IMR-90 (cell line): ENCODE data around the gene TIMM29. TPM values are rescaled to one million over a fixed set of nuclear protein-coding genes. Genes with fewer than 3 reads are reported as not detected.

Experiments
- ATAC-seq: fragments of 200-7000 bp; cut with Tn5 transposase; 2 replicates; pipeline ENCODE4 v1.9.1; 2020; ENCODE audit warnings: low read depth, mild to moderate bottlenecking, moderate library complexity
- BruUV-seq: library from RNA; stranded (reverse); fragments of 400-500 nt; replicated peaks from 2 replicates; lab custom pipeline; 2021; lab: Mats Ljungman, UMichigan
- CTCF ChIA-PET: fragments of 300-600 bp; formaldehyde crosslinking; extraction: SDS; loops from one replicate; lab custom pipeline; 2021; ENCODE audit warnings: antibody characterized with exemption; lab: Yijun Ruan, JAX
- POLR2A ChIA-PET: fragments of 300-600 bp; sonication (Branson Sonifier 250); formaldehyde crosslinking; loops from one replicate; lab custom pipeline; 2022; ENCODE audit warnings: antibody characterized with exemption; ENCODE audit not compliant: unreplicated experiment; lab: Charles Lee
- DNase-seq: peaks from one replicate; pipeline ENCODE4 v3.0.0; 2013
- H2AFZ ChIP-seq: replicated peaks from 2 replicates; pipeline ENCODE3; 2013; ENCODE audit warnings: low read length, mild to moderate bottlenecking; ENCODE audit not compliant: poor library complexity
- H2AK5ac ChIP-seq: 2 replicates; pipeline ENCODE4 v1.6.1; 2013; ENCODE audit warnings: low read depth, low read length, inconsistent platforms
- H2AK9ac ChIP-seq: replicated peaks from 2 replicates; pipeline ENCODE3; 2013; ENCODE audit warnings: mild to moderate bottlenecking, low read depth, low read length, moderate library complexity; ENCODE audit not compliant: poor library complexity
- H2BK120ac ChIP-seq: 2 replicates; pipeline ENCODE4 v1.6.1; 2013; ENCODE audit warnings: low read depth, low read length, inconsistent platforms
- H2BK15ac ChIP-seq: 3 replicates; pipeline ENCODE4 v1.6.1; 2013; ENCODE audit warnings: low read depth, low read length, inconsistent platforms
- H2BK20ac ChIP-seq: 2 replicates; pipeline ENCODE4 v1.6.1; 2013; ENCODE audit warnings: low read depth, mild to moderate bottlenecking, inconsistent platforms, low read length, moderate library complexity
- H2BK5ac ChIP-seq: 2 replicates; pipeline ENCODE4 v1.6.1; 2013; ENCODE audit warnings: mild to moderate bottlenecking, low read depth, low read length, inconsistent platforms; ENCODE audit not compliant: poor library complexity, severe bottlenecking
- H3K14ac ChIP-seq: replicated peaks from 2 replicates; pipeline ENCODE4 v1.6.1; 2013; ENCODE audit warnings: low read depth, low read length, inconsistent platforms
- H3K18ac ChIP-seq: 2 replicates; pipeline ENCODE4 v1.6.1; 2013; ENCODE audit warnings: low read depth, low read length, control low read depth
- H3K23ac ChIP-seq: 2 replicates; pipeline ENCODE4 v1.6.1; 2013; ENCODE audit warnings: low read depth, low read length, inconsistent platforms
- H3K27ac ChIP-seq: 2 replicates; pipeline ENCODE4 v1.5.1; 2013; ENCODE audit warnings: mild to moderate bottlenecking, control low read depth, low read length; ENCODE audit not compliant: insufficient read depth
- H3K27me3 ChIP-seq: 2 replicates; pipeline ENCODE4 v1.6.1; 2013; ENCODE audit warnings: low read length; ENCODE audit not compliant: control insufficient read depth, insufficient read depth
- H3K36me3 ChIP-seq: 2 replicates; pipeline ENCODE4 v1.6.1; 2013; ENCODE audit warnings: low read length, mixed read lengths; ENCODE audit not compliant: control insufficient read depth, insufficient read depth
- H3K4ac ChIP-seq: 2 replicates; pipeline ENCODE4 v1.6.1; 2013; ENCODE audit warnings: low read depth, low read length, inconsistent platforms
- H3K4me1 ChIP-seq: 2 replicates; pipeline ENCODE4 v1.6.1; 2013; ENCODE audit warnings: low read length, mixed read lengths; ENCODE audit not compliant: control insufficient read depth, insufficient read depth
- H3K4me2 ChIP-seq: 2 replicates; pipeline ENCODE4 v1.6.1; 2013; ENCODE audit warnings: low read depth, mild to moderate bottlenecking, control low read depth, low read length, moderate library complexity
- H3K4me3 ChIP-seq: 2 replicates; pipeline ENCODE4 v1.5.1; 2013; ENCODE audit warnings: low read depth, mild to moderate bottlenecking, control low read depth, low read length, moderate library complexity; ENCODE audit not compliant: insufficient read depth
- H3K56ac ChIP-seq: 2 replicates; pipeline ENCODE4 v1.6.1; 2013; ENCODE audit warnings: low read length, inconsistent platforms; ENCODE audit not compliant: insufficient read depth; ENCODE audit errors: extremely low read depth
- H3K79me1 ChIP-seq, 2 experiments: 2 replicates each; pipeline ENCODE4 v1.6.1; 2013; ENCODE audit warnings: low read length in 2 of 2, inconsistent platforms in 1 of 2, low read depth in 1 of 2
- H3K9ac ChIP-seq: 2 replicates; pipeline ENCODE4 v1.6.1; 2013; ENCODE audit warnings: low read depth, low read length, control low read depth
- H3K9me1 ChIP-seq: 2 replicates; pipeline ENCODE4 v1.6.1; 2013; ENCODE audit warnings: low read length, inconsistent platforms; ENCODE audit not compliant: insufficient read depth
- H3K9me3 ChIP-seq: 2 replicates; pipeline ENCODE4 v1.6.1; 2013; ENCODE audit warnings: low read length; ENCODE audit not compliant: control insufficient read depth, insufficient read depth
- H4K20me1 ChIP-seq: 2 replicates; pipeline ENCODE4 v1.6.1; 2013; ENCODE audit warnings: low read length, inconsistent platforms; ENCODE audit not compliant: insufficient read depth
- H4K5ac ChIP-seq: 2 replicates; pipeline ENCODE4 v1.6.1; 2013; ENCODE audit warnings: mild to moderate bottlenecking, low read depth, low read length, control low read depth
- H4K8ac ChIP-seq, 2 experiments: 2 replicates each; pipeline ENCODE4 v1.6.1; 2013; ENCODE audit warnings: low read depth in 2 of 2, low read length in 2 of 2, control low read depth in 1 of 2, inconsistent platforms in 1 of 2
- H4K91ac ChIP-seq: 2 replicates; pipeline ENCODE4 v1.6.1; 2013; ENCODE audit warnings: low read depth, low read length, inconsistent platforms; ENCODE audit not compliant: insufficient read depth
- CEBPB ChIP-seq: IDR thresholded peaks from 2 replicates; pipeline ENCODE4 v1.6.1; 2012; ENCODE audit warnings: low read depth, low read length, improper control_type of control experiment
- CHD1 ChIP-seq: IDR thresholded peaks from 2 replicates; pipeline ENCODE4 v1.6.1; 2012; ENCODE audit warnings: low read depth, low read length, improper control_type of control experiment
- FOS ChIP-seq: fragments of 150-350 bp; IDR thresholded peaks from 2 replicates; pipeline ENCODE4 v1.6.1; 2016; ENCODE audit warnings: low read depth, low read length
- MAFK ChIP-seq: IDR thresholded peaks from 2 replicates; pipeline ENCODE4 v1.6.1; 2012; ENCODE audit warnings: low read depth, low read length, improper control_type of control experiment
- MAZ ChIP-seq: IDR thresholded peaks from 2 replicates; pipeline ENCODE4 v1.6.1; 2012; ENCODE audit warnings: low read depth, mild to moderate bottlenecking, low read length, improper control_type of control experiment, moderate library complexity, borderline replicate concordance
- MXI1 ChIP-seq: IDR thresholded peaks from 2 replicates; pipeline ENCODE4 v1.6.1; 2012; ENCODE audit warnings: low read depth, mild to moderate bottlenecking, low read length, moderate library complexity, borderline replicate concordance
- RFX5 ChIP-seq: IDR thresholded peaks from 2 replicates; pipeline ENCODE4 v1.8.0; 2012; ENCODE audit warnings: low read depth, mild to moderate bottlenecking, low read length, moderate library complexity
- SMC3 ChIP-seq: fragments of 150-350 bp; IDR thresholded peaks from 2 replicates; pipeline ENCODE4 v1.6.1; 2016; ENCODE audit warnings: low read depth, mild to moderate bottlenecking, antibody characterized with exemption, low read length, moderate library complexity
- WGBS, 2 experiments: methylation state at CpG; one replicate each; pipeline versions ENCODE4 v1.1.5 to v1.1.7; 2013; ENCODE audit warnings: missing lambda C conversion rate in 2 of 2; ENCODE audit not compliant: insufficient read length in 1 of 2; ENCODE audit errors: extremely low coverage in 2 of 2; 5-methylcytosine and 5-hydroxymethylcytosine counted together
- dilution Hi-C: fragments of 300-500 bp; cut with HindIII; formaldehyde crosslinking; loops from one replicate; pipeline ENCODE4 v1.14.3; 2018; ENCODE audit warnings: low sequenced_read_pairs; ENCODE audit not compliant: unreplicated experiment
- in situ Hi-C: fragments of 300-500 bp; cut with MboI; formaldehyde crosslinking; loops from 3 replicates; pipeline ENCODE4 v1.14.3; 2019; ENCODE audit warnings: low sequenced_read_pairs, inconsistent platforms, mixed read lengths
- intact Hi-C: fragments of 100-400 bp; cut with micrococcal nuclease; formaldehyde crosslinking; loops from 2 replicates; pipeline ENCODE4 v1.10.0; 2022
- polyA plus RNA-seq, 3 experiments: library from polyadenylated mRNA; depleted of rRNA; stranded (reverse); fragments of >200 nt; gene quantifications; 2 replicates each; pipeline ENCODE4 v1.2.3, GENCODE V29; 2012; ENCODE audit warnings: low replicate concordance in 1 of 3
- total RNA-seq: library from RNA; depleted of rRNA; stranded (reverse); fragments of >200 nt; gene quantifications from 2 replicates; pipeline ENCODE4 v1.2.3, GENCODE V29; 2012
- TF ChIP-seq, protein P1 (sequence below): fragments of 150-350 bp; IDR thresholded peaks from 2 replicates; pipeline ENCODE4 v1.6.1; 2016; ENCODE audit warnings: low read depth, mild to moderate bottlenecking, low read length, moderate library complexity, borderline replicate concordance
- TF ChIP-seq, protein P2 (sequence below): conservative IDR thresholded peaks from 2 replicates; pipeline ENCODE4 v1.5.1; 2012; ENCODE audit warnings: mild to moderate bottlenecking, low read depth, low read length, improper control_type of control experiment

The TIMM29 gene
- total and polyA plus RNA-seq, 2 of the 4 experiments (the other 2 are of a cell fraction) = 9.3 to 13.4 TPM

DNA sequence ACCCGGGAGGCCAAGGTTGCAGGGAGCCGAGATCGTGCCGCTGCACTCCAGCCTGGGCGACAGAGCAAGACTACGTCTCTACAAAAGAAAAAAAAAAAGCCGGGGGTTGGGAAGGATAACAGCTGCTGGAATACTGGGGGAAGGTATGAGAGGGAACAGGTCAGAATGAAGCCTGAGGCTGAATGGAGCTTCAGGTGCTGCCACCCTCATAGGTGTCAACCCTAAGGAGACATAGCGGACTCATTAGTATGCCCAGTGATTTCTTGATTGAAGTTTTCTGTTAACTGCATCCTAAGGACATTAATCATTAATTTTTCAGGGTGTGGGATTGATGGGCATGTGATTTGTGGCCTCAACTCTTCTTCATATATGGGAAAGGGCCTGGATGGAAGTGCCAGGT lies 38.2 kb downstream of the TIMM29 start:
- H3K36me3 ChIP-seq = no peaks in the 10 kb centered on the region
- no peak overlapping the region for H3K27ac ChIP-seq
- H3K9ac ChIP-seq = no peak overlapping the region
- no peak overlapping the region for H3K4me3 ChIP-seq
- peaks cover 0 to 64% of the 10 kb centered on the region in 2 experiments; a peak in 3 of 4 replicates for H3K79me1 ChIP-seq
- no peak overlapping the region for H4K8ac ChIP-seq
- no peak overlapping the region for H2AK9ac ChIP-seq
- H3K9me3 ChIP-seq = no peaks in the 10 kb centered on the region
- H2BK15ac ChIP-seq = no peak overlapping the region
- no peak for DNase-seq
- H2BK120ac ChIP-seq = no peak overlapping the region
- no peak overlapping the region for H3K23ac ChIP-seq
- H3K9me1 ChIP-seq = peaks cover 25% of the 10 kb centered on the region
- no TSS peak for BruUV-seq
- H3K4me1 ChIP-seq = peaks cover 9% of the 10 kb centered on the region
- no peak overlapping the region for H3K4ac ChIP-seq
- H2BK5ac ChIP-seq = no peak overlapping the region
- no peak overlapping the region for H4K5ac ChIP-seq
- no peak overlapping the region for H3K4me2 ChIP-seq
- no peak overlapping the region for H2AK5ac ChIP-seq
- dilution Hi-C loops = no loop called here
- H2AFZ ChIP-seq = no peak overlapping the region
- POLR2A ChIA-PET = no interaction called here
- H3K27me3 ChIP-seq = no peaks in the 10 kb centered on the region
- CTCF ChIA-PET = no interaction called here
- H3K18ac ChIP-seq = no peak overlapping the region
- H3K14ac ChIP-seq = no peak overlapping the region
- 92% methylated on average over 6 of the region's 8 CpGs; no CpG with 5 or more reads in 1 of the 2 experiments for WGBS, 2 experiments
- no peak for ATAC-seq
- in situ Hi-C loops = no loop called here
- peaks cover 87% of the 10 kb centered on the region for H4K20me1 ChIP-seq
- no peak overlapping the region for H4K91ac ChIP-seq
- TF ChIP-seq FOS (no peak), MXI1 (no peak), RFX5 (no peak), MAZ (no peak), CHD1 (no peak), SMC3 (no peak), CEBPB (no peak), MAFK (no peak)
- TF ChIP-seq, protein P1, sequence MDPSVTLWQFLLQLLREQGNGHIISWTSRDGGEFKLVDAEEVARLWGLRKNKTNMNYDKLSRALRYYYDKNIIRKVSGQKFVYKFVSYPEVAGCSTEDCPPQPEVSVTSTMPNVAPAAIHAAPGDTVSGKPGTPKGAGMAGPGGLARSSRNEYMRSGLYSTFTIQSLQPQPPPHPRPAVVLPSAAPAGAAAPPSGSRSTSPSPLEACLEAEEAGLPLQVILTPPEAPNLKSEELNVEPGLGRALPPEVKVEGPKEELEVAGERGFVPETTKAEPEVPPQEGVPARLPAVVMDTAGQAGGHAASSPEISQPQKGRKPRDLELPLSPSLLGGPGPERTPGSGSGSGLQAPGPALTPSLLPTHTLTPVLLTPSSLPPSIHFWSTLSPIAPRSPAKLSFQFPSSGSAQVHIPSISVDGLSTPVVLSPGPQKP = no peak
- TF ChIP-seq, protein P2, sequence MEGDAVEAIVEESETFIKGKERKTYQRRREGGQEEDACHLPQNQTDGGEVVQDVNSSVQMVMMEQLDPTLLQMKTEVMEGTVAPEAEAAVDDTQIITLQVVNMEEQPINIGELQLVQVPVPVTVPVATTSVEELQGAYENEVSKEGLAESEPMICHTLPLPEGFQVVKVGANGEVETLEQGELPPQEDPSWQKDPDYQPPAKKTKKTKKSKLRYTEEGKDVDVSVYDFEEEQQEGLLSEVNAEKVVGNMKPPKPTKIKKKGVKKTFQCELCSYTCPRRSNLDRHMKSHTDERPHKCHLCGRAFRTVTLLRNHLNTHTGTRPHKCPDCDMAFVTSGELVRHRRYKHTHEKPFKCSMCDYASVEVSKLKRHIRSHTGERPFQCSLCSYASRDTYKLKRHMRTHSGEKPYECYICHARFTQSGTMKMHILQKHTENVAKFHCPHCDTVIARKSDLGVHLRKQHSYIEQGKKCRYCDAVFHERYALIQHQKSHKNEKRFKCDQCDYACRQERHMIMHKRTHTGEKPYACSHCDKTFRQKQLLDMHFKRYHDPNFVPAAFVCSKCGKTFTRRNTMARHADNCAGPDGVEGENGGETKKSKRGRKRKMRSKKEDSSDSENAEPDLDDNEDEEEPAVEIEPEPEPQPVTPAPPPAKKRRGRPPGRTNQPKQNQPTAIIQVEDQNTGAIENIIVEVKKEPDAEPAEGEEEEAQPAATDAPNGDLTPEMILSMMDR = no peak
- intact Hi-C loops = no loop called here
- H2BK20ac ChIP-seq = no peak overlapping the region
- H3K56ac ChIP-seq = no peak overlapping the region
